Measurements from ENCODE around the gene RPL13.

Gene RPL13

DNA sequence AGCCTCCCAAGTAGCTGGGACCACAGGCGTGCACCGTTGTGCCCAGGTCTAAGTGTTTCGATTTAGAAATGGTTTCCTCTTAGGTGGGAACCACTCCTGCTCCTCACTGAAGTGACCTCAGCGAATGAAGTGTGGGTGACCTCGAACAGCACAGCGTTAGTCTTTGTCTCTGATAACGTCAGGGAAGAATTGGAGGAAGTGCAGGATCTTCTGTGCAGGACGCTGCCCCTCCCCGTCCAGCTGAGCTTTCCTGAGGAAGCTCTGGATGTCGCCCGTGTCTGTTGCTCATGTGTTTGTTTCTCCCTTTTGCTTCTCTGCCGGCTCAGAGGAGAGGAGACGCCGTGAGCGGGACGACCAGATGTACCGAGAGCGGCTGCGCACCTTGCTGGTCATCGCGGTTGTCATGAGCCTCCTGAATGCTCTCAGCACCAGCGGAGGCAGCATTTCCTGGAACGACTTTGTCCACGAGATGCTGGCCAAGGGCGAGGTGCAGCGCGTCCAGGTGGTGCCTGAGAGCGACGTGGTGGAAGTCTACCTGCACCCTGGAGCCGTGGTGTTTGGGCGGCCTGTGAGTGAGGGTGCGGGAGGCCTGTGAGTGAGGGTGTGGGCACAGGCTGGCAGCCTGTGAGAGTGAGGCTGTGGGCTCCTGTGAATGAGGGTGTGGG lies 36.7 kb upstream of the RPL13 start:
- H3K4me3 ChIP-seq (ENCODE audit: low read depth, low read length) = no peak overlapping the region
- TF ChIP-seq, protein P1, sequence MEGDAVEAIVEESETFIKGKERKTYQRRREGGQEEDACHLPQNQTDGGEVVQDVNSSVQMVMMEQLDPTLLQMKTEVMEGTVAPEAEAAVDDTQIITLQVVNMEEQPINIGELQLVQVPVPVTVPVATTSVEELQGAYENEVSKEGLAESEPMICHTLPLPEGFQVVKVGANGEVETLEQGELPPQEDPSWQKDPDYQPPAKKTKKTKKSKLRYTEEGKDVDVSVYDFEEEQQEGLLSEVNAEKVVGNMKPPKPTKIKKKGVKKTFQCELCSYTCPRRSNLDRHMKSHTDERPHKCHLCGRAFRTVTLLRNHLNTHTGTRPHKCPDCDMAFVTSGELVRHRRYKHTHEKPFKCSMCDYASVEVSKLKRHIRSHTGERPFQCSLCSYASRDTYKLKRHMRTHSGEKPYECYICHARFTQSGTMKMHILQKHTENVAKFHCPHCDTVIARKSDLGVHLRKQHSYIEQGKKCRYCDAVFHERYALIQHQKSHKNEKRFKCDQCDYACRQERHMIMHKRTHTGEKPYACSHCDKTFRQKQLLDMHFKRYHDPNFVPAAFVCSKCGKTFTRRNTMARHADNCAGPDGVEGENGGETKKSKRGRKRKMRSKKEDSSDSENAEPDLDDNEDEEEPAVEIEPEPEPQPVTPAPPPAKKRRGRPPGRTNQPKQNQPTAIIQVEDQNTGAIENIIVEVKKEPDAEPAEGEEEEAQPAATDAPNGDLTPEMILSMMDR (IDR thresholded peaks at IDR 0.05; ENCODE audit: low read depth, low read length, missing control alignments) = no peak
- DNase-seq (ENCODE audit: low read depth) = no peak
- in situ Hi-C loops (cut with HindIII; ENCODE audit: low sequenced_read_pairs) = loop anchor here (25.0 kb wide), 1 partner anchor 187 kb away; no protein-coding TSS in a partner anchor

DNA sequence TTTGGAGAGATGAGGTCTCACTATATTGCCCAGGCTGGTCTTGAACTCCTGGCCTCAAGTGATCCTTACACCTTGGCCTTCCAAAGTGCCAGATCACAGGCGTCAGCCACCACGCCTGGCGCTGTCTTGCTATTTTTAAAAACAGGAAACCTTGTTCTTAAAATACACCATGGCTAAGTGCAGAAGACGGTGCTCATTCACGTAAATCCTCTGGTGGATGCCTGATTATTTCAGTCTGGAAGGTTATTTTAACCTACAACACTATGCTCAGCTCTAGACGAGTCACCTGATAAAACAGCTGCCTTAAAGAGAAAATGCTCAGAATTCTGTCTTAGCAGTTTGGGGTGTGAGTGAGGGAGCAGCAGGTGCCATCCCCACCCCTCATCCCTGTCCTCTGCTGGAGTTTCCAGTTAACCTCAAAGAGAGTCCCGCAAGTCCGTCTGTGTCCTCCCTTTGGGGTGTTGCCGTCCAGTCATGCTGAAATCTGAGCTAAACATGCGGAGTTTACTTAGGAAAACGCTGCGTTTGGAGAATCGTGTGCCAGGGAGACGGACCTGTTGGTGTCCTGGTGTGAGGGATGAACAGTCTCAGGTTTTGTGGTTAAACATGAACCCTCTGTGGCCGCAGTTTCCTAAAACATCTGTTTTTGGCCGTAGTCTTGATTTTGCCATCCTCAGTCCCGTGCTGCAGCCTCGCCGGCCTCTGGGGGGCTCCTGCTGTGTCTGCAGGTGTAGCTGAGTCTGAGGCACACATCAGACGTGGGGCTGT lies 35.2 kb upstream of the RPL13 start:
- DNase-seq (ENCODE audit: low read depth) = no peak
- in situ Hi-C loops (cut with HindIII; ENCODE audit: low sequenced_read_pairs) = no loop called here
- TF ChIP-seq, protein P1 (IDR thresholded peaks at IDR 0.05; ENCODE audit: low read depth, low read length, missing control alignments) = peak; percentile 7
- no peak overlapping the region for H3K4me3 ChIP-seq (ENCODE audit: low read depth, low read length)

DNA sequence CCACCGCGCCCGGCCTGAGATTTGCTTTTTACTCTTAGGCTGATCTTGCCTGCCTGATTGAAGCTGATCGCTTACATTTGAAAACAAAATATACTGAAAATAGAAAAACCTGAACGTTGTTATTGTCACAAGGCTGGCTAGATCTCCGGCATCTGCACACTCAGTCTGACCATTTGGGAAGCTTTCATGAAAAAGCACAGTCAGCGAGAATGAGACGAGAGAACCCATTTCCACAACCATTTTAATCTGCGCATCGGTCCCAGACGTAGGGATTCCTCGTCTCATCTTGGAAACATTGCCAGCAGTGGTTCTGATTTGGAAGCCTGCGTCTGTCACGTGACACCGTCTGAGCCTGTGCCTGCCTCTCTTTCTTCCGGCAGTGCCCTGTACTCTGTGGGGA lies 31.4 kb upstream of the RPL13 start:
- TF ChIP-seq, protein P1 (IDR thresholded peaks at IDR 0.05; ENCODE audit: low read depth, low read length, missing control alignments) = no peak
- no peak overlapping the region for H3K4me3 ChIP-seq (ENCODE audit: low read depth, low read length)
- in situ Hi-C loops (cut with HindIII; ENCODE audit: low sequenced_read_pairs) = no loop called here
- DNase-seq (ENCODE audit: low read depth) = no peak

DNA sequence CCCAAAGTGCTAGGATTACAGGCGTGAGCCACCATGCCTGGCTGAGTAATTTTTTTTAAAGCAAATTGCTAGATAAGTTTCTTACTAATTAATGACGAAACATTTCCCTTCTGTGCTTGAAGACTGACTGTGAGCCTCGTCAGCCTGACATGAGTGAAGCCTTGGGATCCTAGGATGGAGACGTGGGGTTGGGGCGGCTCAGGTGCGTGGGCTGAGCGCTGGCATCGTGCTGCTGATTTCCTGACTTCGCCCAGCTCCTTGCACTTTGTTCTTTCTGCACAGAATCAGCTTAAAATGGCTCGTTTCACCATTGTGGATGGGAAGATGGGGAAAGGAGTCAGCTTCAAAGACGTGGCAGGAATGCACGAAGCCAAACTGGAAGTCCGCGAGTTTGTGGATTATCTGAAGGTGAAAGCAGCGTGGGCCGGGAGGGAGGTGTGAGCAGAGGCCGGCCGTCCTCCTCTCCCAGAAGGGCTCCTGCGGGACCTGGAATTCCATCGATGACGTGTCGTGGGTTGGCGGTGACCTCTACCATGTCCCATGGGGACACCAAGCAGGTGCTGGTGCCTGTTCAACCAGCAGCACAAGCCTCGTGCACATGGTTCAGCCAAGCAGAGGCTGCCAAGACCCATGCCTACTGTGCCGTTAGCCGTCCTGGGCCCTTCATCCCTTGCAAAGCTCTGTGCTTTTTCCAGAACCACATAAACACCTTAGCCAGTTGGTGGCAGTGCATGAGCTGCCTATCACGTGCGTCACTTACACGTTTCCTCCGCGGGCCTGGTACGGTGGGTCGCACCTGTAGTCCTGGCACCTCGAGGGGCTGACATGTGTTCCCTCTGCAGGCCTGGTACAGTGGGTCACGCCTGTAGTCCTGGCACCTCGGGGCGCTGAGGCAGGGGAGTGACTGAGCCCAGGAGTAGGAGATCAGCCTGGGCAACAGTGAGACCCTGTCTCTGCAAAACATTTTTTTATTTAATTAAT lies 29.8 kb upstream of the RPL13 start:
- no peak overlapping the region for H3K4me3 ChIP-seq (ENCODE audit: low read depth, low read length)
- in situ Hi-C loops (cut with HindIII; ENCODE audit: low sequenced_read_pairs) = no loop called here
- TF ChIP-seq, protein P1 (IDR thresholded peaks at IDR 0.05; ENCODE audit: low read depth, low read length, missing control alignments) = no peak
- no peak for DNase-seq (ENCODE audit: low read depth)

DNA sequence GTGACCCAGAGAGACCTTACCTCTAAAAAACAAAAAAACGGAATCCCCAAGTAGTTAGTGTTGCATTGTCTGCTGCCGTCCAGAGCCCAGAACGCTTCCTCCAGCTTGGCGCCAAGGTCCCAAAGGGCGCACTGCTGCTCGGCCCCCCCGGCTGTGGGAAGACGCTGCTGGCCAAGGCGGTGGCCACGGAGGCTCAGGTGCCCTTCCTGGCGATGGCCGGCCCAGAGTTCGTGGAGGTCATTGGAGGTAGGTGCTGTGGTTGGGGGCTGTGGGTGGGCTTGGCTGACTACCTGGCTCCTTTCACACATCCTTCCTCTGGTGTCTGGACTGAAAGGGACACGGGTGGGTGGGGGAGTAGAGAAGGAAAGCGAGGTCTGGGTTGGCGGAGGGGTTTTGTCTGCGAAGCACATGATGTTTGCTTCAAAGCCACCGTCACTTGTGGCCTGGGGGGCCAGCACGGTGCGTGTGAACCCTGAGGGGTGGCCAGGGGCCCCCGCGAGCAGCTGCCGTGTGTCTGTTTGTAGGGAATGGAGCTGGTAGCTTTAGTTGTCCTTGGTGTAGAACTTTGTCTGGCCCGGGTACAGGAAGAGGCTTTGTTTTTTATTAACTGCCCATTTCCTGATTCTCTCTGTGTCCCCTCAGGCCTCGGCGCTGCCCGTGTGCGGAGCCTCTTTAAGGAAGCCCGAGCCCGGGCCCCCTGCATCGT lies 28.5 kb upstream of the RPL13 start:
- no peak for DNase-seq (ENCODE audit: low read depth)
- in situ Hi-C loops (cut with HindIII; ENCODE audit: low sequenced_read_pairs) = no loop called here
- H3K4me3 ChIP-seq (ENCODE audit: low read depth, low read length) = no peak overlapping the region
- TF ChIP-seq, protein P1 (IDR thresholded peaks at IDR 0.05; ENCODE audit: low read depth, low read length, missing control alignments) = no peak
